B cell (primary cell): Measurements from ENCODE around the gene DPP4.

Source experiments
- CTCF ChIP-seq: fragments of 200-600 bp; IDR thresholded peaks from one replicate; pipeline ENCODE4 v1.8.0; 2022; ENCODE audit warnings: antibody characterized with exemption, mild to moderate bottlenecking
- EZH2 ChIP-seq: IDR thresholded peaks from 2 replicates; pipeline ENCODE4 v1.6.1; 2012; ENCODE audit warnings: borderline replicate concordance, low read depth, mild to moderate bottlenecking, moderate library complexity, low read length; ENCODE audit not compliant: insufficient read depth, poor library complexity, severe bottlenecking

- TF ChIP-seq CTCF (no peak), EZH2 (no peak)
Measured at GRCh38 chr2:162075689-162076132, 1.7 kb upstream of the DPP4 start.
